Panc1 (cell line): Measurements from ENCODE around the gene PBX1. TPM values are rescaled to one million over a fixed set of nuclear protein-coding genes. Genes with fewer than 3 reads are reported as not detected.

Experiments
- ATAC-seq: fragments of 200-7000 bp; cut with Tn5 transposase; 2 replicates; pipeline ENCODE4 v1.9.1; 2020; ENCODE audit warnings: mild to moderate bottlenecking, moderate library complexity
- BruUV-seq: library from RNA; stranded (reverse); fragments of 400-500 nt; replicated peaks from 2 replicates; lab custom pipeline; 2021; lab: Mats Ljungman, UMichigan
- CTCF ChIA-PET: fragments of 300-600 bp; sonication (Branson Sonifier 250); formaldehyde crosslinking; loops from one replicate; lab custom pipeline; 2022; ENCODE audit warnings: antibody characterized with exemption; lab: Charles Lee
- POLR2A ChIA-PET: fragments of 300-600 bp; sonication (Branson Sonifier 250); formaldehyde crosslinking; loops from one replicate; lab custom pipeline; 2022; ENCODE audit warnings: antibody characterized with exemption; lab: Charles Lee
- DNase-seq: peaks from one replicate; pipeline ENCODE4 v3.0.0-alpha.2; 2010; ENCODE audit warnings: low read depth, low spot score
- H3K27ac ChIP-seq: 2 replicates; pipeline ENCODE4 v1.5.1; 2011; ENCODE audit warnings: mild to moderate bottlenecking, low read length, inconsistent platforms
- H3K27me3 ChIP-seq: fragments of 200-500 bp; sonication (Bioruptor generic); 2 replicates; pipeline ENCODE4 v1.6.0; 2014; ENCODE audit warnings: low read length, inconsistent platforms; ENCODE audit not compliant: control insufficient read depth, insufficient read depth
- H3K36me3 ChIP-seq: fragments of 200-500 bp; sonication (Bioruptor generic); 2 replicates; pipeline ENCODE4 v1.5.1; 2014; ENCODE audit warnings: inconsistent platforms, mild to moderate bottlenecking, low read length, moderate library complexity; ENCODE audit not compliant: control insufficient read depth, insufficient read depth
- H3K4me1 ChIP-seq: 2 replicates; pipeline ENCODE4 v1.5.1; 2011; ENCODE audit warnings: inconsistent platforms, mild to moderate bottlenecking, low read length, moderate library complexity; ENCODE audit not compliant: control insufficient read depth, insufficient read depth
- H3K4me3 ChIP-seq, 2 experiments: 2 replicates each; pipeline ENCODE4 v1.5.1; 2011 to 2012; ENCODE audit warnings: low read depth in 2 of 2, low read length in 2 of 2, mild to moderate bottlenecking in 2 of 2, inconsistent platforms in 1 of 2, moderate library complexity in 1 of 2
- H3K9me3 ChIP-seq: fragments of 200-500 bp; sonication (Bioruptor generic); 2 replicates; pipeline ENCODE4 v1.5.1; 2014; ENCODE audit warnings: low read depth, mild to moderate bottlenecking, inconsistent platforms, low read length, moderate library complexity; ENCODE audit not compliant: control insufficient read depth, insufficient read depth
- CTCF ChIP-seq: fragments of 450-650 bp; IDR thresholded peaks from 2 replicates; pipeline ENCODE4 v1.5.1; 2017; ENCODE audit warnings: mild to moderate bottlenecking
- POLR2AphosphoS5 ChIP-seq: IDR thresholded peaks from 2 replicates; pipeline ENCODE4 v1.6.1; 2012; ENCODE audit warnings: mild to moderate bottlenecking, low read depth, low read length, moderate library complexity
- REST ChIP-seq, 2 experiments: IDR thresholded peaks; 2 replicates each; pipeline ENCODE4 v1.6.1; 2011 to 2012; ENCODE audit warnings: low read depth in 2 of 2, control low read depth in 1 of 2, low read length in 1 of 2, mild to moderate bottlenecking in 1 of 2, moderate library complexity in 1 of 2; ENCODE audit not compliant: insufficient read depth in 1 of 2
- SIN3A ChIP-seq: IDR thresholded peaks from 2 replicates; pipeline ENCODE4 v1.6.1; 2012; ENCODE audit warnings: low read depth, mild to moderate bottlenecking, low read length, moderate library complexity, borderline replicate concordance; ENCODE audit not compliant: insufficient read depth
- TCF7L2 ChIP-seq: IDR thresholded peaks from 2 replicates; pipeline ENCODE4 v1.6.1; 2011; ENCODE audit warnings: mild to moderate bottlenecking, low read depth, low read length, inconsistent platforms
- in situ Hi-C: cut with HindIII; loops from 2 replicates; pipeline ENCODE4 v1.10.0; 2016; ENCODE audit warnings: low sequenced_read_pairs, low pct_unique_long_range_greater_than_20kb
- intact Hi-C: fragments of 100-400 bp; cut with micrococcal nuclease; formaldehyde crosslinking; loops from one replicate; pipeline ENCODE4 v1.10.0; 2022; ENCODE audit not compliant: unreplicated experiment
- total RNA-seq: library from RNA; stranded (reverse); gene quantifications from one replicate; pipeline ENCODE4 v1.2.1, GENCODE V29; 2021; ENCODE audit not compliant: unreplicated experiment

The PBX1 gene
- total RNA-seq, 1 experiment from 2014 or later: 2.0 TPM

GRCh38 chr1:164562061-164562460, 3.1 kb downstream of the PBX1 start:
- H3K27ac ChIP-seq: no peak overlapping the region
- ChIA-PET POLR2A (no interaction called here), CTCF (no interaction called here)
- H3K9me3 ChIP-seq: no peaks in the 10 kb centered on the region
- in situ Hi-C loops: no loop called here
- H3K36me3 ChIP-seq: no peaks in the 10 kb centered on the region; the same call in 1 of the 2 replicates
- no peak overlapping the region for H3K4me3 ChIP-seq
- DNase-seq (no peak), ATAC-seq (no peak)
- peaks cover 6% of the 10 kb centered on the region; the same call in 1 of the 2 replicates for H3K4me1 ChIP-seq
- intact Hi-C loops: no loop called here
- H3K27me3 ChIP-seq: peaks cover 12% of the 10 kb centered on the region
- BruUV-seq: no TSS peak
- TF ChIP-seq REST (IDR thresholded peaks at IDR 0.05; ENCODE audit: insufficient read depth in 1 of 2, low read depth in 2 of 2, low read length in 1 of 2) (no peak), SIN3A (no peak), TCF7L2 (no peak), POLR2AphosphoS5 (no peak), CTCF (no peak)

GRCh38 chr1:164562511-164562910, 3.5 kb downstream of the PBX1 start:
- Histone ChIP-seq H3K4me3 (no peak overlapping the region), H3K4me1 (peaks cover 6% of the 10 kb centered on the region; the same call in 1 of the 2 replicates), H3K27me3 (peaks cover 12% of the 10 kb centered on the region), H3K27ac (no peak overlapping the region), H3K36me3 (no peaks in the 10 kb centered on the region; the same call in 1 of the 2 replicates), H3K9me3 (no peaks in the 10 kb centered on the region)
- CTCF ChIA-PET: no interaction called here
- TF ChIP-seq CTCF (no peak), TCF7L2 (no peak), SIN3A (no peak), REST (IDR thresholded peaks at IDR 0.05; ENCODE audit: insufficient read depth in 1 of 2, low read depth in 2 of 2, low read length in 1 of 2) (no peak), POLR2AphosphoS5 (no peak)
- intact Hi-C loops: no loop called here
- ATAC-seq: no peak
- BruUV-seq: no TSS peak
- in situ Hi-C loops: no loop called here
- POLR2A ChIA-PET: no interaction called here
- no peak for DNase-seq
